CD4-positive, CD25-positive, alpha-beta regulatory T cell (primary cell): ENCODE data around the gene GSTM3. TPM values are rescaled to one million over a fixed set of nuclear protein-coding genes. Genes with fewer than 3 reads are reported as not detected.
"Not testable (repeated sequence)": the region's sequence is repeated elsewhere in the genome, so short reads cannot be mapped to it uniquely, and the experiment has no call there.

Source experiments
- ATAC-seq, 2 donors: fragments of 150-1000 bp; cut with Tn5 transposase; one replicate each; pipeline ENCODE4 v1.10.0; 2021; ENCODE audit warnings: low read depth in 2 of 2, moderate number of reproducible peaks in 2 of 2, moderate library complexity in 1 of 2
- DNase-seq, 3 donors: peaks; one replicate each; pipeline versions ENCODE4 v3.0.0 to v3.0.0-alpha.2; 2012 to 2022; ENCODE audit warnings: mixed read lengths in 1 of 3
- H3K27ac ChIP-seq: one replicate; pipeline ENCODE4 v1.7.0; 2013; ENCODE audit warnings: mild to moderate bottlenecking, low read length; ENCODE audit not compliant: insufficient read depth, poor library complexity, severe bottlenecking
- H3K27me3 ChIP-seq: one replicate; pipeline ENCODE4 v1.7.0; 2013; ENCODE audit warnings: low read length; ENCODE audit not compliant: control insufficient read depth, insufficient read depth
- H3K36me3 ChIP-seq: one replicate; pipeline ENCODE4 v1.7.0; 2013; ENCODE audit warnings: mild to moderate bottlenecking, low read length, moderate library complexity; ENCODE audit not compliant: control insufficient read depth, insufficient read depth
- H3K4me1 ChIP-seq: 2 replicates; pipeline ENCODE4 v1.7.0; 2013; ENCODE audit warnings: mild to moderate bottlenecking, low read length; ENCODE audit not compliant: insufficient read depth, control insufficient read depth, poor library complexity, severe bottlenecking
- H3K4me3 ChIP-seq: one replicate; pipeline ENCODE4 v1.7.0; 2013; ENCODE audit warnings: low read depth, mild to moderate bottlenecking, low read length, moderate library complexity
- H3K9me3 ChIP-seq, 2 experiments: 1 replicate in 1 of 2; 2 replicates in 1 of 2; pipeline ENCODE4 v1.7.0; 2013; ENCODE audit warnings: low read length in 2 of 2, mild to moderate bottlenecking in 1 of 2, moderate library complexity in 1 of 2; ENCODE audit not compliant: control insufficient read depth in 2 of 2
- H3K27ac Mint-ChIP-seq, 3 donors: one replicate each; pipeline ENCODE4 v1.8.0; 2020 to 2022; ENCODE audit warnings: mild to moderate bottlenecking in 3 of 3, mixed read lengths in 3 of 3, moderate library complexity in 2 of 3
- H3K27me3 Mint-ChIP-seq: one replicate; pipeline ENCODE4 v1.8.0; 2022; ENCODE audit warnings: mild to moderate bottlenecking, mixed read lengths
- H3K36me3 Mint-ChIP-seq: one replicate; pipeline ENCODE4 v1.8.0; 2020; ENCODE audit warnings: mixed read lengths
- H3K4me1 Mint-ChIP-seq, 4 donors: one replicate each; pipeline ENCODE4 v1.8.0; 2020 to 2022; ENCODE audit warnings: mixed read lengths in 4 of 4, mild to moderate bottlenecking in 1 of 4
- H3K4me3 Mint-ChIP-seq, 4 donors: one replicate each; pipeline ENCODE4 v1.8.0; 2020 to 2022; ENCODE audit warnings: mild to moderate bottlenecking in 4 of 4, mixed read lengths in 4 of 4, moderate library complexity in 3 of 4
- H3K9me3 Mint-ChIP-seq, 7 donors: one replicate each; pipeline ENCODE4 v1.8.0; 2020 to 2022; ENCODE audit warnings: mixed read lengths in 7 of 7, mild to moderate bottlenecking in 3 of 7, moderate library complexity in 2 of 7
- polyA plus RNA-seq, 4 donors: library from polyadenylated mRNA; unstranded; fragments of 300-500 nt; fragmentation: Illumina TruSeq; gene quantifications; one replicate each; pipeline ENCODE4 v1.2.3, GENCODE V29; 2021
- total RNA-seq: library from RNA; stranded (reverse); gene quantifications from one replicate; pipeline ENCODE4 v1.2.3, GENCODE V29; 2022

The GSTM3 gene
- total and polyA plus RNA-seq, 5 donors from 2014 or later = 3.9 to 50.1 (median 48.6) TPM

DNA sequence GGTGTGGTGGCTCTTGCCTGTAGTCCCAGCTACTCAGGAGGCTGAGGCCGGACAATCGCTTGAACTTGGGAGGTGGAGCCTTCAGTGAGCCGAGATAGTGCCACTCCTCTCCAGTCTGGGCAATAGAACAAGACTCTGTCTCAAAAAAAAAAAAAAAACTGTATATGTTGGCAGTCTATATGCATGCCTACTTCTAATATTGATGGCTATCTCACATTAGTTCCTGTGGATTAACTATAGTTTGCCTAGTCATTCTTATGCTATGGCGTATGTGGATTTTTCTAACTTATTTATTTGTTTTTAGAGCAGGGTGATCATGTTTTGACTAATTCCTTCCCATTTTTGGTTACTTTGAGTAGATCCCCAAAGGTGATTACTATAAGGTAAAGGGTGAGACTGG lies 43.8 kb downstream of the GSTM3 start:
- H3K27me3 ChIP-seq = no peaks in the 10 kb centered on the region
- no peaks in the 10 kb centered on the region for H3K36me3 ChIP-seq
- Mint-ChIP-seq H3K4me1 (no peaks in the 10 kb centered on the region), H3K36me3 (no peaks in the 10 kb centered on the region), H3K27me3 (no peaks in the 10 kb centered on the region), H3K27ac (no peak overlapping the region), H3K4me3 (no peak overlapping the region), H3K9me3 (no peaks in the 10 kb centered on the region)
- no peaks in the 10 kb centered on the region for H3K4me1 ChIP-seq
- ATAC-seq (no peak), DNase-seq (no peak)
- no peak overlapping the region for H3K27ac ChIP-seq
- no peak overlapping the region for H3K4me3 ChIP-seq
- no peaks in the 10 kb centered on the region for H3K9me3 ChIP-seq

GRCh38 chr1:109695138-109695537 lies 45.7 kb downstream of the GSTM3 start:
- H3K4me3 Mint-ChIP-seq, ATAC-seq, H3K27ac ChIP-seq, H3K27me3 Mint-ChIP-seq, H3K36me3 Mint-ChIP-seq, H3K9me3 ChIP-seq, H3K27me3 ChIP-seq, H3K9me3 Mint-ChIP-seq, H3K4me1 ChIP-seq, H3K4me3 ChIP-seq, DNase-seq, H3K36me3 ChIP-seq, H3K27ac Mint-ChIP-seq, H3K4me1 Mint-ChIP-seq: not testable (repeated sequence)

- not testable (repeated sequence) for H3K27ac Mint-ChIP-seq, H3K4me1 ChIP-seq, H3K27me3 Mint-ChIP-seq, H3K27me3 ChIP-seq, H3K9me3 Mint-ChIP-seq, H3K27ac ChIP-seq, ATAC-seq, H3K36me3 Mint-ChIP-seq, H3K4me3 ChIP-seq, DNase-seq, H3K36me3 ChIP-seq, H3K4me3 Mint-ChIP-seq, H3K9me3 ChIP-seq, H3K4me1 Mint-ChIP-seq
Measured at GRCh38 chr1:109694400-109694799, 46.4 kb downstream of the GSTM3 start.

DNA sequence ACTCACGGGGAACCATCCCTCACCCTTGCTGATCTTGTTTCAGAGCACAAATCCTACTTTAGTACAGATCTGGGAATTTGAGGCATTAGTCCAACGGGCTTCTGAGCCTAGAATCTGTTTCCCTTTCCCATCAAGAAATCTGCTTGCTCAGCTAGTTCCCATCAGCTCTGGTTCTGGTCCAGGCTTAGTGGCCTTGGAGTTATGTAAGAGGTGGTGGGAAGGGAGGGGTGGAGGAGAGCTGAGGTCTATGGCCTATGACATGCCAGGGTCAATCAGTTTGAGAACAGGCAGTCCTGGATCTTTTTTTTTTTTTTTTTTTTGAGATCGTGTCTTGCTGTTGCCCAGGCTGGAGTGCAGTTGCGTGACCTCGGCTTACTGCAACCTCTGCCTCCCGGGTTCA lies 49.1 kb downstream of the GSTM3 start:
- peaks cover 0 to 14% (median 0%) of the 10 kb centered on the region in 4 donors for H3K4me1 Mint-ChIP-seq
- Histone ChIP-seq H3K27me3 (no peaks in the 10 kb centered on the region), H3K36me3 (no peaks in the 10 kb centered on the region), H3K9me3 (no peaks in the 10 kb centered on the region), H3K4me3 (no peak overlapping the region), H3K27ac (no peak overlapping the region), H3K4me1 (no peaks in the 10 kb centered on the region)
- DNase-seq (no peak), ATAC-seq (no peak)
- H3K27me3 Mint-ChIP-seq = no peaks in the 10 kb centered on the region
- no peaks in the 10 kb centered on the region for H3K36me3 Mint-ChIP-seq
- peak overlapping the region in 1 of 4 donors; percentile 40 for H3K4me3 Mint-ChIP-seq
- H3K27ac Mint-ChIP-seq = no peak overlapping the region
- no peaks in the 10 kb centered on the region for H3K9me3 Mint-ChIP-seq

- Histone ChIP-seq H3K36me3 (no peaks in the 10 kb centered on the region), H3K4me3 (no peak overlapping the region), H3K27ac (no peak overlapping the region), H3K4me1 (no peaks in the 10 kb centered on the region), H3K27me3 (no peaks in the 10 kb centered on the region), H3K9me3 (no peaks in the 10 kb centered on the region)
- Mint-ChIP-seq H3K4me1 (peaks cover 0 to 14% (median 0%) of the 10 kb centered on the region in 4 donors), H3K27ac (peak overlapping the region in 2 of 3 donors; percentile 65 to 80), H3K36me3 (no peaks in the 10 kb centered on the region), H3K27me3 (no peaks in the 10 kb centered on the region), H3K4me3 (peak overlapping the region in 3 of 4 donors; percentile 29 to 83 (median 47)), H3K9me3 (no peaks in the 10 kb centered on the region)
- no peak for DNase-seq
- no peak for ATAC-seq
Measured at GRCh38 chr1:109689844-109690405, 50.9 kb downstream of the GSTM3 start.

DNA sequence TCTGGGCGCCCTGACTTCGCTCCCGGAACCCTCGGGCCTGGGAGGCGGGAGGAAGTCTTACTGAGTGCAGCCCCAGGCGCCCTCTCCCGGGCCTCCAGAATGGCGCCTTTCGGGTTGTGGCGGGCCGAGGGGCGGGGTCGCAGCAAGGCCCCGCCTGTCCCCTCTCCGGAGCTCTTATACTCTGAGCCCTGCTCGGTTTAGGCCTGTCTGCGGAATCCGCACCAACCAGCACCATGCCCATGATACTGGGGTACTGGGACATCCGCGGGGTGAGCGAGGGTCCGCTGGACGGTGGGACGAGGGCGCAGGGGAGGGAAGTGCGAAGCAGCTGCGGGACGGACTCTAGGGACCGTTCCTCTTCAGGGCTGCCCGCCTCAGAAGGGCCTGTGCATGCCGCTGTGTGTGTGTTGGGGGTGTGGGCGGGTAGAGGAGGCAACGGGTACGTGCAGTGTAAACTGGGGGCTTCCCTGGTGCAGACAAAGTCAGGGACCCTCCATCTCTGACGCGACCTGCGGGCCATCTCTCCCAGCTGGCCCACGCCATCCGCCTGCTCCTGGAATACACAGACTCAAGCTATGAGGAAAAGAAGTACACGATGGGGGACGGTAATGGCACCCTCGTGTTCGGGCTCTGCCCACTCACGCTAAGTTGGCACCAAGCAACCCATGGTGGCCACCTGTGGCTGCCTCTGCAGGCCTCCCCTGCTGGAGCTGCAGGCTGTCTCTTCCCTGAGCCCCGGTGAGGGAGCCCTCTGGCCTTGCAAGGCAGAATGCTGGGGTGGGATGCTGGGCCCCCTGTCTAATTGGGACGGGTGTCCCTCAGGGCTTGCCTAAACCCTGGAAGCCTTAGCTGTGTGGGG lies 53.0 kb downstream of the GSTM3 start, which contains the start of gene GSTM1:
Gene GSTM1 (plus strand): TSS at position 177 of the 859 bp plus-strand sequence. CDS start 57 bp downstream, at position 234.
- H3K27me3 ChIP-seq = no peaks in the 10 kb centered on the region
- ATAC-seq (peak in 1 of 2 donors; percentile 99), DNase-seq (peak in 2 of 3 donors; percentile 67 to 80)
- no peaks in the 10 kb centered on the region for H3K27me3 Mint-ChIP-seq
- H3K27ac ChIP-seq = no peak within 1 kb of the TSS
- no peaks in the 10 kb centered on the region for H3K9me3 Mint-ChIP-seq
- no peaks in the 10 kb centered on the region for H3K4me1 ChIP-seq
- peak within 1 kb of the TSS in 2 of 3 donors; percentile 74 to 90 for H3K27ac Mint-ChIP-seq
- H3K4me3 Mint-ChIP-seq = peak within 1 kb of the TSS in 3 of 4 donors; percentile 88 to 94 (median 92)
- no peaks in the 10 kb centered on the region for H3K9me3 ChIP-seq
- H3K4me3 ChIP-seq = peak within 1 kb of the TSS; percentile 26
- H3K36me3 ChIP-seq = no peaks in the 10 kb centered on the region
- no peaks in the 10 kb centered on the region for H3K36me3 Mint-ChIP-seq
- peaks cover 0 to 14% (median 0%) of the 10 kb centered on the region in 4 donors for H3K4me1 Mint-ChIP-seq

GRCh38 chr1:109687109-109687508 lies 53.7 kb downstream of the GSTM3 start:
- not testable (repeated sequence) for H3K4me1 ChIP-seq, ATAC-seq, H3K9me3 ChIP-seq, DNase-seq, H3K4me3 ChIP-seq, H3K27me3 ChIP-seq, H3K27me3 Mint-ChIP-seq, H3K36me3 ChIP-seq, H3K9me3 Mint-ChIP-seq, H3K27ac ChIP-seq, H3K36me3 Mint-ChIP-seq
- peak overlapping the region in 2 of 3 donors; percentile 64 to 90 for H3K27ac Mint-ChIP-seq
- peak overlapping the region in 3 of 4 donors; percentile 88 to 94 (median 92) for H3K4me3 Mint-ChIP-seq
- peaks cover 0 to 14% (median 0%) of the 10 kb centered on the region in 4 donors for H3K4me1 Mint-ChIP-seq
